Measurements from ENCODE around the gene C2orf80. TPM values are rescaled to one million over a fixed set of nuclear protein-coding genes. Genes with fewer than 3 reads are reported as not detected.
A peak's percentile ranks its signal among the peaks of the same experiment; 100 is the strongest.

Gene C2orf80
- total and polyA plus RNA-seq, 2 donors (not counting 1 experiment from before 2014, with no cell fraction given) = not detected

GRCh38 chr2:208136716-208137094 lies 53.1 kb downstream of the C2orf80 start:
- no peak for DNase-seq (ENCODE audit: low read depth in 2 of 2)
- H2AFZ ChIP-seq (ENCODE audit: low read length) = no peak overlapping the region
- no peak overlapping the region for H3K27ac ChIP-seq (ENCODE audit: insufficient read depth, low read length)
- no peak overlapping the region for H3K9ac ChIP-seq (ENCODE audit: insufficient read depth, low read length)
- H3K79me2 ChIP-seq (ENCODE audit: control insufficient read depth, insufficient read depth, low read length) = no peaks in the 10 kb centered on the region
- no peaks in the 10 kb centered on the region for H3K36me3 ChIP-seq (ENCODE audit: control insufficient read depth, insufficient read depth, low read length)
- H3K4me2 ChIP-seq (ENCODE audit: extremely low read depth, insufficient read depth, low read length) = no peak overlapping the region
- no peak for TF ChIP-seq CTCF (conservative IDR thresholded peaks at IDR 0.05 in 1 of 2, IDR thresholded peaks at IDR 0.05 in 1 of 2; ENCODE audit: low read depth in 1 of 2, low read length in 2 of 2)
- no peaks in the 10 kb centered on the region for H3K4me1 ChIP-seq (ENCODE audit: control insufficient read depth, extremely low read depth, insufficient read depth, low read length)
- H3K9me3 ChIP-seq (ENCODE audit: control insufficient read depth, insufficient read depth, low read depth, low read length) = no peaks in the 10 kb centered on the region
- no peaks in the 10 kb centered on the region for H3K27me3 ChIP-seq (ENCODE audit: control insufficient read depth, insufficient read depth, low read length)
- no peak overlapping the region for H3K4me3 ChIP-seq (replicated peaks in 1 of 4; ENCODE audit: control extremely low read depth in 1 of 4, insufficient read depth in 1 of 4, low read depth in 3 of 4, low read length in 4 of 4)
- no peaks in the 10 kb centered on the region for H4K20me1 ChIP-seq (ENCODE audit: control insufficient read depth, extremely low read depth, insufficient read depth, low read length)

- DNase-seq (ENCODE audit: low read depth in 2 of 2) = peak in 1 of 2 donors; percentile 59
- H3K79me2 ChIP-seq (ENCODE audit: control insufficient read depth, insufficient read depth, low read length) = no peaks in the 10 kb centered on the region
Observed at GRCh38 chr2:208135794-208136715, 53.8 kb downstream of the C2orf80 start.

More at GRCh38 chr2:208135794-208136715, 53.8 kb downstream of the C2orf80 start:
- no peaks in the 10 kb centered on the region for H3K36me3 ChIP-seq (ENCODE audit: control insufficient read depth, insufficient read depth, low read length)
- no peak overlapping the region for H3K9ac ChIP-seq (ENCODE audit: insufficient read depth, low read length)
- no peak for TF ChIP-seq CTCF (conservative IDR thresholded peaks at IDR 0.05 in 1 of 2, IDR thresholded peaks at IDR 0.05 in 1 of 2; ENCODE audit: low read depth in 1 of 2, low read length in 2 of 2)
- no peaks in the 10 kb centered on the region for H3K27me3 ChIP-seq (ENCODE audit: control insufficient read depth, insufficient read depth, low read length)
- H3K9me3 ChIP-seq (ENCODE audit: control insufficient read depth, insufficient read depth, low read depth, low read length) = no peaks in the 10 kb centered on the region
- no peaks in the 10 kb centered on the region for H4K20me1 ChIP-seq (ENCODE audit: control insufficient read depth, extremely low read depth, insufficient read depth, low read length)
- H3K4me3 ChIP-seq (replicated peaks in 1 of 4; ENCODE audit: control extremely low read depth in 1 of 4, insufficient read depth in 1 of 4, low read depth in 3 of 4, low read length in 4 of 4) = no peak overlapping the region
- H3K27ac ChIP-seq (ENCODE audit: insufficient read depth, low read length) = no peak overlapping the region
- no peak overlapping the region for H3K4me2 ChIP-seq (ENCODE audit: extremely low read depth, insufficient read depth, low read length)
- H2AFZ ChIP-seq (ENCODE audit: low read length) = no peak overlapping the region
- no peaks in the 10 kb centered on the region for H3K4me1 ChIP-seq (ENCODE audit: control insufficient read depth, extremely low read depth, insufficient read depth, low read length)
